Peyer's patch (tissue), 4 donors: Measurements from ENCODE around the gene DMD. TPM values are rescaled to one million over a fixed set of nuclear protein-coding genes. Genes with fewer than 3 reads are reported as not detected.

ENCODE experiments used
- DNase-seq, 3 donors: peaks; one replicate each; pipeline ENCODE4 v3.0.0-alpha.2; 2017 to 2019
- H3K27ac ChIP-seq, 4 donors: fragments of 200-600 bp; sonication (generic); one replicate each; pipeline ENCODE4 v1.5.1; 2016 to 2019
- H3K27me3 ChIP-seq, 2 donors: fragments of 200-600 bp; sonication (generic); one replicate each; pipeline ENCODE4 v1.5.1; 2019
- H3K36me3 ChIP-seq, 3 donors: fragments of 200-600 bp; sonication (generic); one replicate each; pipeline ENCODE4 v1.5.1; 2016 to 2019
- H3K4me1 ChIP-seq, 4 donors: fragments of 200-600 bp; sonication (generic); one replicate each; pipeline ENCODE4 v1.5.1; 2016 to 2019
- H3K4me3 ChIP-seq, 4 donors: fragments of 200-600 bp; sonication (generic); 1 replicate in 3 of 4; 2 replicates in 1 of 4; pipeline ENCODE4 v1.5.1; 2016 to 2019; ENCODE audit warnings: mild to moderate bottlenecking in 1 of 4
- H3K9me3 ChIP-seq, 4 donors: fragments of 200-600 bp; sonication (generic); one replicate each; pipeline ENCODE4 v1.5.1; 2016 to 2019; ENCODE audit warnings: mild to moderate bottlenecking in 1 of 4
- POLR2A ChIP-seq, 2 donors: fragments of 450-650 bp; IDR thresholded peaks; one replicate each; pipeline ENCODE4 v1.5.1; 2017; ENCODE audit warnings: antibody characterized with exemption in 2 of 2, mild to moderate bottlenecking in 2 of 2, moderate library complexity in 2 of 2
- total RNA-seq, 4 donors: library from RNA; depleted of rRNA; stranded (reverse); fragments of >200 nt; gene quantifications; one replicate each; pipeline ENCODE4 v1.1.0, GENCODE V29; 2016
- TF ChIP-seq, protein P1 (sequence below), 6 experiments: fragments of 450-650 bp in 4 of 6; fragments of 200-600 bp in 2 of 6; sonication (generic) in 1 of 6; IDR thresholded peaks; one replicate each; pipeline ENCODE4 v1.5.1; 2017 to 2019; ENCODE audit warnings: antibody characterized with exemption in 6 of 6, mild to moderate bottlenecking in 3 of 6, moderate library complexity in 1 of 6

The DMD gene
- total RNA-seq, 4 donors from 2014 or later: 15.8 to 109 (median 19.1) TPM

DNA sequence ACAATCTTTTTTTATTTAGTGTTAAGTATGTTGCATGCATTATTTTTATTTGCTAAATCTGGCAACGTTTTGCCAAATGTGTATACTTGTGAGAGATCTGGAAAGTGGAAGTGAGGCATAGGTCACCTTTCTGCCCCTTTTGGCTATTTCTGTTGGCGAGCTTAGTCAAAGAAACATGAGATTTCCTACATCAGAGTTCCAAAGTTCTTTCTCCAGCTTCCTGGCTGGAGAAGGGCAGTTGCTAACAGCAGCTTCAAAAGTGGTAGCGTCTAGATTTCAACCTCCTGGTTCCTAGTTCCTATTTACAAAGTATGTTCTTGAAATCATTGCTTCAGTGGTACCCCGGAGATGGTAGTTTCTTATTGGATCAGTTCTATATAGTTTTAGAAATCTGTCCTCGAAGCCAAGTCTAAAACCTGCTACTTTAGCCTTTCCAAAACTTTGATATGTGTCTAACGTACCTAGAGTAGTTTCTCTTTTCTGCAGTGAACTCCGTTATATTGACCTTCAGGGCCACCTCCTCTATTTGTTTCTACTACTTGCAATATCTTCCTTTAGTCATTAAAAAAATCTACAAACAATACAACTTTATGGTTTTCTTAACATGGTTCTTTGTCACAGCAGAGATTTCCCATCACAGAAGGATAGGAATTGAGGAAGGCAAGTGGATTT is 1683.8 kb downstream of the DMD start:
- Histone ChIP-seq H3K9me3 (no peaks in the 10 kb centered on the region), H3K27ac (no peak overlapping the region), H3K4me3 (no peak overlapping the region), H3K4me1 (no peaks in the 10 kb centered on the region), H3K36me3 (no peaks in the 10 kb centered on the region), H3K27me3 (no peaks in the 10 kb centered on the region)
- DNase-seq: no peak
- TF ChIP-seq POLR2A (IDR thresholded peaks at IDR 0.05): no peak
- TF ChIP-seq, protein P1, sequence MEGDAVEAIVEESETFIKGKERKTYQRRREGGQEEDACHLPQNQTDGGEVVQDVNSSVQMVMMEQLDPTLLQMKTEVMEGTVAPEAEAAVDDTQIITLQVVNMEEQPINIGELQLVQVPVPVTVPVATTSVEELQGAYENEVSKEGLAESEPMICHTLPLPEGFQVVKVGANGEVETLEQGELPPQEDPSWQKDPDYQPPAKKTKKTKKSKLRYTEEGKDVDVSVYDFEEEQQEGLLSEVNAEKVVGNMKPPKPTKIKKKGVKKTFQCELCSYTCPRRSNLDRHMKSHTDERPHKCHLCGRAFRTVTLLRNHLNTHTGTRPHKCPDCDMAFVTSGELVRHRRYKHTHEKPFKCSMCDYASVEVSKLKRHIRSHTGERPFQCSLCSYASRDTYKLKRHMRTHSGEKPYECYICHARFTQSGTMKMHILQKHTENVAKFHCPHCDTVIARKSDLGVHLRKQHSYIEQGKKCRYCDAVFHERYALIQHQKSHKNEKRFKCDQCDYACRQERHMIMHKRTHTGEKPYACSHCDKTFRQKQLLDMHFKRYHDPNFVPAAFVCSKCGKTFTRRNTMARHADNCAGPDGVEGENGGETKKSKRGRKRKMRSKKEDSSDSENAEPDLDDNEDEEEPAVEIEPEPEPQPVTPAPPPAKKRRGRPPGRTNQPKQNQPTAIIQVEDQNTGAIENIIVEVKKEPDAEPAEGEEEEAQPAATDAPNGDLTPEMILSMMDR (IDR thresholded peaks at IDR 0.05): no peak

DNA sequence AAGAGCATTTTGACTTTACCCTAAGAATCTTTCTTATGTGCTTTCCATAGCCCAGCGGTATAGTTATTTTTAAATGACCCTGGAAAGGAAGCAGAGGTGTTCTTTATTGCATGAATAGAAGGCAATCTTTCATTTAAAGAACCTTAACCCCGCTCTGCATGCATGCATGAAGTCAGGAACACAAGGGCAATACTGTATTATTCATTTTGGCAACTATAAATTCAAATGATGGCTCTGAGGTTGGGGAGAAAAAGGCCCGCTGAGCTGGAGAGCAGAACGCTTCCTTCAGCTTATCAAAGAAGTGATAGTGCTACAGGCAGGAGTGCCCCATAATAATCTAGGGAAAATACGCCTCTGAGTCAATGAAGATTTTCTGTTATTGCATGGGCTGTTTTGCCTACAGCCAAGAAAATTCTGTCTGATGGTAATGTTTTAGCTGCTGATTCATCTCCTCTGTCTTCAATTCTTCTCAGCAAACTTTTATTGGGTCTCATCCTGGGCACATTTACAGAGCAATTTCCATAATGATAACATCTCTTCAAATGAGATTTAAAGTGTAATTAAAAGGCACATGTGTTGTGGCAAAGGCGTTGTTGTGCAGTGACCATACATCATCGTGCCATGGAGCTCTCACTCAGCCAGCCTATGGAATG is 1687.3 kb downstream of the DMD start:
- Histone ChIP-seq H3K4me1 (no peaks in the 10 kb centered on the region), H3K9me3 (no peaks in the 10 kb centered on the region), H3K27ac (no peak overlapping the region), H3K27me3 (no peaks in the 10 kb centered on the region), H3K4me3 (no peak overlapping the region), H3K36me3 (no peaks in the 10 kb centered on the region)
- no peak for DNase-seq
- TF ChIP-seq, protein P1 (IDR thresholded peaks at IDR 0.05): no peak

GRCh38 chrX:31522760-31523159 is 1688.6 kb downstream of the DMD start:
- H3K27ac ChIP-seq: no peak overlapping the region

DNA sequence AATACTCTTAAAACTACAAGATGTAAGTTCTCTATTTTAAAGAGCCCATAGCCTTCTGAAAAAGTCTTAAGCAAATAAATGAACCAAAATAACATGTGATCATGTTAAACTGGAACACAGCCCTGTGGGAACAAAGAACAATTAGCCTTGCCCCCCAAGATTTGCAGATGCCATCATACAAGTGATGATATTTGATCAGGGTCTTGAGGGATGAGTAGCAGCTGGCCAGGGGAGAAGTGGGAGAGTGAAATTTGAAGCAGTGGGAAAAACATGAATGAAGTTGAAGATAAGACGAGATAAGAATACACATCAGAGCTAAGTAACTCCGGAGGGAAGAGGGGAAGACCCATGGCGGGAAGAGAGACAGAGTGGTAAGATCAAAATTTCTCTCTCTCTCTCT is 1689.4 kb downstream of the DMD start:
- no peaks in the 10 kb centered on the region for H3K27me3 ChIP-seq
- no peaks in the 10 kb centered on the region for H3K36me3 ChIP-seq
- TF ChIP-seq POLR2A (IDR thresholded peaks at IDR 0.05): no peak
- TF ChIP-seq, protein P1 (IDR thresholded peaks at IDR 0.05): no peak
- H3K9me3 ChIP-seq: no peaks in the 10 kb centered on the region
- no peaks in the 10 kb centered on the region for H3K4me1 ChIP-seq
- no peak overlapping the region for H3K27ac ChIP-seq
- DNase-seq: no peak
- H3K4me3 ChIP-seq: no peak overlapping the region

More at GRCh38 chrX:31522760-31523159, 1688.6 kb downstream of the DMD start:
- H3K27me3 ChIP-seq: no peaks in the 10 kb centered on the region
- TF ChIP-seq, protein P1 (IDR thresholded peaks at IDR 0.05): no peak
- TF ChIP-seq POLR2A (IDR thresholded peaks at IDR 0.05): no peak
- H3K9me3 ChIP-seq: no peaks in the 10 kb centered on the region
- H3K36me3 ChIP-seq: no peaks in the 10 kb centered on the region
- no peaks in the 10 kb centered on the region for H3K4me1 ChIP-seq
- DNase-seq: no peak
- no peak overlapping the region for H3K4me3 ChIP-seq

DNA sequence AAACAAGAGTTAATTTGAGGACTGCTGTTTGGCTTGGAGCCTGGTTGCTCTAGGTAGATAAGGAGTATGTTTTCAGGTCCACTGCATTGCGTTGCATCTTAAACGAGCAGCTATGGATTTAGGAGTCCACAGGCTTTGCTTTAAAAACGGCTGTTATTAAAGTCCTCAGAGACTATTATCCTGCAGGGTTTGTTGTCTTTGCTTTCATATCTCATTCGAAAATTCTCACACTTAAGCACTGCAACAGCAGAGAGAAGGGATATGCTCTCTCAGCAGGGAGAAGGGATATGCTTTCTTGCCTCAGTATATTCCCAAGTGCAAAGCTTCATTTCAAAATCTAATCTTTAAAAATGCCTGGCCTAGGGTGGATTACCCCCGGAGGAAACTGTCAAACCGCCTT is 1694.8 kb downstream of the DMD start:
- Histone ChIP-seq H3K4me3 (no peak overlapping the region), H3K9me3 (no peaks in the 10 kb centered on the region), H3K36me3 (no peaks in the 10 kb centered on the region), H3K27ac (no peak overlapping the region), H3K27me3 (no peaks in the 10 kb centered on the region), H3K4me1 (no peaks in the 10 kb centered on the region)
- TF ChIP-seq, protein P1 (IDR thresholded peaks at IDR 0.05): no peak
- no peak for TF ChIP-seq POLR2A (IDR thresholded peaks at IDR 0.05)
- no peak for DNase-seq
